ENCODE data around the gene ALDH1B1.
"Not testable (repeated sequence)": the region's sequence is repeated elsewhere in the genome, so short reads cannot be mapped to it uniquely, and the experiment has no call there.

The ALDH1B1 gene

DNA sequence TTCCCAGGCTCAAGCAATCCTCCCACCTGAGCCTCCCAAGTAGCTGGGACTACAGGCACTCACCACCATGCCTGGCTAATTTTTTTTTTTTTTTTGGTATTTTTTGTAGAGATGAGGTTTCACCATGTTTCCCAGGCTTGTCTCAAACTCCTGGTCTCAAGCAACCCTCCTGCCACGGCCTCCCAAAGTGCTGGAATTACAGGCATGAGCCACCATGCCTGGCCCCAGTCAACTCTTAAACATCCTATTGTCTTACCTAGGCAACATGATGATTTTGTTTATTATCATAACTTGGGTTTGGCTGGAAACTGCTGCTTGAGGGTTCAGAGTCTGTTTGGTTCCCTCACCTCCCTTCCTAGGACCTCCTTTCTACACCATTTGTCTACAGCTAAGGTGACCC is 6.7 kb downstream of the ALDH1B1 start:
- not testable (repeated sequence) for H3K4me3 ChIP-seq (ENCODE audit: low read length in 2 of 2); H3K27me3 ChIP-seq (ENCODE audit: control insufficient read depth in 1 of 2, insufficient read depth in 2 of 2, low read length in 2 of 2); H3K9ac ChIP-seq (ENCODE audit: low read length in 2 of 2); H3K9me3 ChIP-seq (ENCODE audit: control insufficient read depth in 2 of 2, low read length in 2 of 2); H3K27ac ChIP-seq (ENCODE audit: low read length)
- Histone ChIP-seq H3K4me1 (ENCODE audit: control insufficient read depth, insufficient read depth, low read length) (peaks cover 15% of the 10 kb centered on the region), H3K36me3 (ENCODE audit: control insufficient read depth in 2 of 2, insufficient read depth in 2 of 2, low read length in 2 of 2) (peaks cover 23 to 25% of the 10 kb centered on the region in 2 donors)

DNA sequence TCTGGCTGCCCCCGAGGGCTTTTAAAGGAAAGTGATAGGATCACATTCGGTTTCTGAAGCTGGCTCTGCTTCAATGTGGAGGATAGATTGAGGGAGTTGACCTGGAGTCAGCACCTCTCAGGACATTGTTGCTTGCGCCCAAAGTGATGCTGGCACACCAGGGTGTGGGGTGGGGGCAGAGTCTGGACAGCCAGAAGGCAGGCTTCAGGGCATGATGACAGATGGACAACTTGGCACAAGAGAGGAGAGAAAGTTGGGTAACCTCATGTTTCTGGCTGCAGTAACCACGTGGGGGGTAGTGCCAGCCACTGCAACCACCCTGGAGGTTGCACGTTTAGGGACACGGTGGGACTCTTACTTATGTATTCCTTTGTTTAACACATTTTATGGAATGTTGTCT is 9.5 kb downstream of the ALDH1B1 start:
- peaks cover 10 to 11% of the 10 kb centered on the region in 2 donors for H3K36me3 ChIP-seq (ENCODE audit: control insufficient read depth in 2 of 2, insufficient read depth in 2 of 2, low read length in 2 of 2)
- no peaks in the 10 kb centered on the region for H3K9me3 ChIP-seq (ENCODE audit: control insufficient read depth in 2 of 2, low read length in 2 of 2)
- no peak overlapping the region for H3K27ac ChIP-seq (ENCODE audit: low read length)
- H3K4me3 ChIP-seq (ENCODE audit: low read length in 2 of 2): no peak overlapping the region
- peaks cover 1% of the 10 kb centered on the region for H3K4me1 ChIP-seq (ENCODE audit: control insufficient read depth, insufficient read depth, low read length)
- H3K9ac ChIP-seq (ENCODE audit: low read length in 2 of 2): no peak overlapping the region
- peaks cover 0 to 8% of the 10 kb centered on the region in 2 donors for H3K27me3 ChIP-seq (ENCODE audit: control insufficient read depth in 1 of 2, insufficient read depth in 2 of 2, low read length in 2 of 2)

DNA sequence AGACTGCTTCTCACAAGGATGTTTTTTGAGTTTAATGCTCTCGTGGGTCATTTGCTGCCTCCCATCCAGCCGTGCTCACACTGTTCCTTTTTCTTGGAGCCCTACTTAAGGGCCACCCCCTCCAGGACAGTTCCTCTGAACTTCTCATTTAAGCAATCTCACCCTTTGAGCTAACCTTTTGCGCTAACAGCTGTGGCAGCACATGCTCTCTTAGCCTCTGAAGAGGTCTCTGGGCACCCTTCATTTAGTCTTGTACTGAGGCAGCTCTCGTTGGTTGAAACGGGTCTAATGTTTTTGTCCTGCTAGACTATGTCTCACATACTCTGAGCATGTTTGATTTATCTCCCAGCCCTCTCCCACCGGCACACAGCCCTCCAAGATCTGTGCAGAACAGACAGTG is 11.8 kb downstream of the ALDH1B1 start:
- no peaks in the 10 kb centered on the region for H3K4me1 ChIP-seq (ENCODE audit: control insufficient read depth, insufficient read depth, low read length)
- H3K9ac ChIP-seq (ENCODE audit: low read length in 2 of 2): no peak overlapping the region
- no peak overlapping the region for H3K27ac ChIP-seq (ENCODE audit: low read length)
- no peaks in the 10 kb centered on the region for H3K36me3 ChIP-seq (ENCODE audit: control insufficient read depth in 2 of 2, insufficient read depth in 2 of 2, low read length in 2 of 2)
- no peaks in the 10 kb centered on the region for H3K9me3 ChIP-seq (ENCODE audit: control insufficient read depth in 2 of 2, low read length in 2 of 2)
- H3K27me3 ChIP-seq (ENCODE audit: control insufficient read depth in 1 of 2, insufficient read depth in 2 of 2, low read length in 2 of 2): peaks cover 0 to 8% of the 10 kb centered on the region in 2 donors
- H3K4me3 ChIP-seq (ENCODE audit: low read length in 2 of 2): no peak overlapping the region

DNA sequence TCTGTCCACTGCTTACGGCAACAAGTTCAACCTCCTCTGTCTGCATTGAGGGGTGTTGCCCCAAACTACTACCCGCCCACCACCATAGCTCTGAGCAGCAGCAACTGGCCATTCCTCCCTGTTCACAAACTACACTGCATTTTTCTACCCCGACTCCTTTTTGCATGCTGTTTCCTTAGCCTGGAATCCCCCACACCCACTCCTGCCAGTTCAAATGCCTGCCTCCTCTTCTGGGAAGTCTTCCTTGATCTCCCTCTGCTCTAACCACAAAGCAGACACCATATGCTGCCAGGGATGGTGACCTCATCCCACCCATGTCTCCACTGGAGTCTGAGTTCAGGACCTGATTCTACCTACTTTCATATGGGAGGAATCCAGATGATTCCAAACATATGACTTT is 13.3 kb downstream of the ALDH1B1 start:
- Histone ChIP-seq H3K9ac (ENCODE audit: low read length in 2 of 2) (no peak overlapping the region), H3K9me3 (ENCODE audit: control insufficient read depth in 2 of 2, low read length in 2 of 2) (no peaks in the 10 kb centered on the region), H3K27me3 (ENCODE audit: control insufficient read depth in 1 of 2, insufficient read depth in 2 of 2, low read length in 2 of 2) (peaks cover 1 to 8% of the 10 kb centered on the region in 2 donors), H3K27ac (ENCODE audit: low read length) (no peak overlapping the region), H3K4me1 (ENCODE audit: control insufficient read depth, insufficient read depth, low read length) (no peaks in the 10 kb centered on the region), H3K36me3 (ENCODE audit: control insufficient read depth in 2 of 2, insufficient read depth in 2 of 2, low read length in 2 of 2) (no peaks in the 10 kb centered on the region), H3K4me3 (ENCODE audit: low read length in 2 of 2) (no peak overlapping the region)

DNA sequence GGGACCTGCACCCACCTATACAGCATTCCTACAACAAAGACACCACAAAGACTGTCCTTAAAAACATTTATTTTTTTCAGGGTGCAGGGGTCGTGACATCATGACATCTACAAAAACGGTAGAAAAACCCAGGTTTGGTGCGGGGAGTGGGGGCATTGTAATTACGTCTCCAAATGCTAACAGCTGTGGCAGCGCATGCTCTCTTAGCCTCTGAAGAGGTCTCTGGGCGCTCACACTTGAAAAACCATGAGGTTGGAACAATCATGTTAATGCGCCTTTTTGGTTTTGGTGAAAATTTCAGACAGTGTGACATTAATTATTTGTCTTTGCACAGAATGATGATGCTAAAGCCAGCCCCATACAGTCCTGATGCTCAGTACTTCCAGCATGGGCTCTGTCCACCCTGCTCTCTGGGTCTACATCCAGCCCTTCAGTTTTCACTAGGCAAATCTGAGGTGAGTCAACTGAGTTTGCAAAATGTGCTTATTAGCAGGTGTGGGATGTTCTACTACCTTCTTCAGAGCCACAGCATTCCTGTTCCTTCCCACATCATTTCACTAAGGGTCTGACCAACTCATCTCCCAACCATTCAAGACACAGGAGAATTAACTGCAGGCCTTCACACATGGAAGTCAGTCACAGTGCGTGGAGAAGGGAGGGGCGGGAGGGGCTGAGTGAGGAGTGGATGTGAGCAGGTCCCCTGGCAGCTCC is 14.1 kb downstream of the ALDH1B1 start:
- Histone ChIP-seq H3K9me3 (ENCODE audit: control insufficient read depth in 2 of 2, low read length in 2 of 2) (no peaks in the 10 kb centered on the region), H3K36me3 (ENCODE audit: control insufficient read depth in 2 of 2, insufficient read depth in 2 of 2, low read length in 2 of 2) (no peaks in the 10 kb centered on the region), H3K4me3 (ENCODE audit: low read length in 2 of 2) (no peak overlapping the region), H3K27me3 (ENCODE audit: control insufficient read depth in 1 of 2, insufficient read depth in 2 of 2, low read length in 2 of 2) (peaks cover 2 to 8% of the 10 kb centered on the region in 2 donors), H3K4me1 (ENCODE audit: control insufficient read depth, insufficient read depth, low read length) (no peaks in the 10 kb centered on the region), H3K27ac (ENCODE audit: low read length) (no peak overlapping the region), H3K9ac (ENCODE audit: low read length in 2 of 2) (no peak overlapping the region)

DNA sequence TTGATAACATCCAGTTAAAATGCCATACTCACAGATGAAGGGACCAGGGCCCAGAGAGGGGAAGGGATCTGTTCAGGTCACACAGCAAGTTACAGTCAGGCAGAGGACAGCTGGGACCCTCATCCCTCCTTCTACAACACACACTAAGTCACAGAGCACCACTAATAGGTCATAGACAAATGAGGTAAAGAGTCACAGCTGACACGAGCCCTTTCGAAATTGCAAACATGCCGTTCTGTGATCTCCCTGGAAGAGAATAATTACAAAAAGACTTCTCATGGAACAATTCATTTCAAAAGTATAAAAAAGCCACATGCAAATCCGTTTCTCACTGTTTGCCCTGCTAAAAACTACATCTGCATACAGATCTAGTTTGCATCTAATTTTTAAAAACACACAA is 16.2 kb downstream of the ALDH1B1 start:
- H3K27me3 ChIP-seq (ENCODE audit: control insufficient read depth in 1 of 2, insufficient read depth in 2 of 2, low read length in 2 of 2): peaks cover 2 to 11% of the 10 kb centered on the region in 2 donors
- no peak overlapping the region for H3K4me3 ChIP-seq (ENCODE audit: low read length in 2 of 2)
- no peak overlapping the region for H3K9ac ChIP-seq (ENCODE audit: low read length in 2 of 2)
- H3K36me3 ChIP-seq (ENCODE audit: control insufficient read depth in 2 of 2, insufficient read depth in 2 of 2, low read length in 2 of 2): no peaks in the 10 kb centered on the region
- H3K9me3 ChIP-seq (ENCODE audit: control insufficient read depth in 2 of 2, low read length in 2 of 2): no peaks in the 10 kb centered on the region
- no peak overlapping the region for H3K27ac ChIP-seq (ENCODE audit: low read length)
- no peaks in the 10 kb centered on the region for H3K4me1 ChIP-seq (ENCODE audit: control insufficient read depth, insufficient read depth, low read length)

DNA sequence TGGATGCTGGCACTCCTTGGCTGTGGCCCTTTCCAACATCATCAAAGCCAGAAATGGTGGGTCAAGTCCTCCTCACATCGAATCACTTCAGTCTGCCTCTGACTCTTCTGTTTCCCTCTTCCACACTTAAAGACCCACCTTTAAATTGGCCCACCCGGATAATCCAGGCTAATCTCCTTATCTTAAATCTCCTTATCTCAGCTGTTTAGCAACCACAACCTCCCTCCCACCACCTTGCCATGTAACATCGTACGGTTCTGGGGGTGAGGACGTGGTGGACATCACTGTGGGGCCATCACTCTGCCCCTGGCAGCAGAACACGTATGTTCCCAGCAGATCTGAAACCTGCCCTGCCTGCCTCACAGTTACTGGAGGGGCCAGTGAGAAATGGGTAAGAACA is 20.2 kb downstream of the ALDH1B1 start:
- Histone ChIP-seq H3K27ac (ENCODE audit: low read length) (no peak overlapping the region), H3K36me3 (ENCODE audit: control insufficient read depth in 2 of 2, insufficient read depth in 2 of 2, low read length in 2 of 2) (no peaks in the 10 kb centered on the region), H3K4me1 (ENCODE audit: control insufficient read depth, insufficient read depth, low read length) (no peaks in the 10 kb centered on the region), H3K4me3 (ENCODE audit: low read length in 2 of 2) (no peak overlapping the region), H3K27me3 (ENCODE audit: control insufficient read depth in 1 of 2, insufficient read depth in 2 of 2, low read length in 2 of 2) (peaks cover 2 to 16% of the 10 kb centered on the region in 2 donors), H3K9ac (ENCODE audit: low read length in 2 of 2) (no peak overlapping the region), H3K9me3 (ENCODE audit: control insufficient read depth in 2 of 2, low read length in 2 of 2) (no peaks in the 10 kb centered on the region)

DNA sequence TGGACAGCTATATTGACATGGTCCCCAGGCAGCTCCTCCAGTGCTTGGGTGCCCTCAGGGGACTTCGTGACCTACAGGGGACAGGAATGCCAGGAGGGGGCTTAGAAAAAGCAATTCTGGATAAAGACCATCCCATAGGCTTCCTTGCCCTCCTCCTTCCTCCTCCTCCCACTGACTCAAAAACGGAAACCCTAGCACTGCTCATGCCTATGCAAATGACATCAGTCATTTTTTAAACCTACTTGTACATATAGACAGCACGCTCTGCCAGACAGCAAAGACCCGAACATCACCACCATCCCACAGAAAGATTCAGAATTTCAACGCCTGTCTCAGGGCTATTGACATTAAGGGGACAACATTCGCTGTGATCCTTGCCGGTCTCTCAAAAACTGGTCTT is 20.8 kb downstream of the ALDH1B1 start:
- Histone ChIP-seq H3K4me1 (ENCODE audit: control insufficient read depth, insufficient read depth, low read length) (no peaks in the 10 kb centered on the region), H3K27me3 (ENCODE audit: control insufficient read depth in 1 of 2, insufficient read depth in 2 of 2, low read length in 2 of 2) (peaks cover 2 to 16% of the 10 kb centered on the region in 2 donors), H3K4me3 (ENCODE audit: low read length in 2 of 2) (no peak overlapping the region), H3K9ac (ENCODE audit: low read length in 2 of 2) (no peak overlapping the region), H3K36me3 (ENCODE audit: control insufficient read depth in 2 of 2, insufficient read depth in 2 of 2, low read length in 2 of 2) (no peaks in the 10 kb centered on the region), H3K9me3 (ENCODE audit: control insufficient read depth in 2 of 2, low read length in 2 of 2) (no peaks in the 10 kb centered on the region), H3K27ac (ENCODE audit: low read length) (no peak overlapping the region)

DNA sequence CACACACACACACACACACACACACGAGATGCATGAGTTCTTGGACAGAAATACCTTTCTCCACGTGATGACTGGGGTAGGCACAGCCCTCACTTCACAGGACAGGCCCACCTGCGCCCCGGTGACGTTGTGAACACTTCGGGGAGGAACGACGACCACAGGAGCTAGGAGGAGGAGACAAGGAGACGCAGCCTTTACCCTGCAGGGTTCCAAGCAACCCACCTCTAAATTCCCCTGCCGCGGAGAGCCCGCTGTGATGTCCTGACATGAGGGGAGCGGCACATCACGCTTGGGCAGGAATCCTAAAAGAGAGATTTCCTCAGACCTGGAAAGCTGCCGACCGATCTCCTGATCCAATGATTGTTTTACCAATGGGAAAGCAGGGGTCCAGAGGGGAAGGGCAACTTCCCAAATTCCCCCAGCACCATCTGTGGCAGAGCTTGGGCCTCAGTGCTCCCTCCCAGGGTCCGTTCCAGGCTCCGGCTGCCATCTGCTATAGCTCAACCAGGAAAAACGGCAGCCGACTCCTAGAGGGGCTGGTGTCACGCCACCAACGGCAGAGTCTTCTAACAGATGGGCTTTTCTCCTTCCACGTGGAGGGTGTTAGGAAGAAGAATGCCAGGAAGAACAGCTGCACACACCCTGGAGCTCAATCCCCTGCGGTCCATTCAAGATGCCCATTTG is 21.7 kb downstream of the ALDH1B1 start:
- no peaks in the 10 kb centered on the region for H3K4me1 ChIP-seq (ENCODE audit: control insufficient read depth, insufficient read depth, low read length)
- no peak overlapping the region for H3K27ac ChIP-seq (ENCODE audit: low read length)
- no peaks in the 10 kb centered on the region for H3K36me3 ChIP-seq (ENCODE audit: control insufficient read depth in 2 of 2, insufficient read depth in 2 of 2, low read length in 2 of 2)
- no peak overlapping the region for H3K9ac ChIP-seq (ENCODE audit: low read length in 2 of 2)
- H3K27me3 ChIP-seq (ENCODE audit: control insufficient read depth in 1 of 2, insufficient read depth in 2 of 2, low read length in 2 of 2): peaks cover 2 to 16% of the 10 kb centered on the region in 2 donors
- no peaks in the 10 kb centered on the region for H3K9me3 ChIP-seq (ENCODE audit: control insufficient read depth in 2 of 2, low read length in 2 of 2)
- H3K4me3 ChIP-seq (ENCODE audit: low read length in 2 of 2): no peak overlapping the region

DNA sequence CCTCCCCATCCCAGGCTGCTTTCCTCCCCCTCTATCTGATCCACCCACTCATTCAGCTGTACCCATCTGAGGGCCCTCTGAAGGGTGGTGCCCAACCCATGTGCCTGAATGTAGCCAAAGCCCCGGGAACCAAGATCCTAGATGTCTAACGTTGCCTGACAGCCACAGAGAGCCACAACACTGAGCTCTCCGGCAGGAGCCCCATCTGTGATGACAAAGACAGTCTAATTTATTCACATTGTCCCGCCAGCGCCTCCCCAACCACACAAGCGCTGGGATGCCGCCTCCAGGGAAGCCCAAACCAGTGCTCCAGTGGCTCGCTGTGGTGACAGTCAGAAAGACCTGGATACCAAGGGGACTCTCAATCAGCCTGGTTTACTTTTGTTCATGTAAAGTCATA is 23.4 kb downstream of the ALDH1B1 start:
- no peak overlapping the region for H3K9ac ChIP-seq (ENCODE audit: low read length in 2 of 2)
- no peak overlapping the region for H3K27ac ChIP-seq (ENCODE audit: low read length)
- H3K9me3 ChIP-seq (ENCODE audit: control insufficient read depth in 2 of 2, low read length in 2 of 2): no peaks in the 10 kb centered on the region
- no peaks in the 10 kb centered on the region for H3K36me3 ChIP-seq (ENCODE audit: control insufficient read depth in 2 of 2, insufficient read depth in 2 of 2, low read length in 2 of 2)
- peaks cover 2 to 19% of the 10 kb centered on the region in 2 donors for H3K27me3 ChIP-seq (ENCODE audit: control insufficient read depth in 1 of 2, insufficient read depth in 2 of 2, low read length in 2 of 2)
- no peak overlapping the region for H3K4me3 ChIP-seq (ENCODE audit: low read length in 2 of 2)
- H3K4me1 ChIP-seq (ENCODE audit: control insufficient read depth, insufficient read depth, low read length): no peaks in the 10 kb centered on the region

DNA sequence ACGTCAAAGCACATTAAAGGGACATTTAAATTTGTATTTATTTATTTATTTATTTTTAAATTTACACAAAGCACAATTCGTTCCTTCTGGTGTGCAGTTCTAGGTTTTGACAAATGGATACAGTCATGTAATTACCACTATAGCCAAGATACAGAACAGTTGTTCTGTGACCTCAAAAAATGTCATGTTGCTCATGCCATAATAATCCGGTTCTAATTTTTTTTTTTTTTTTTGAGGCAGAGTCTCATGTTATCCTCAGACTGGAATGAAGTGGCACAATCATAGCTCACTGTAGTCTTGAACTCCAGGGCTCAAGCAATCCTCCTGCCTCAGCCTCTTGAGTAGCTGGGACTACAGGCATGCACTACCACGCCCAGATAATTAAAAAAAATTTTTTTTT is 24.0 kb downstream of the ALDH1B1 start:
- no peak overlapping the region for H3K4me3 ChIP-seq (ENCODE audit: low read length in 2 of 2)
- no peak overlapping the region for H3K27ac ChIP-seq (ENCODE audit: low read length)
- no peak overlapping the region for H3K9ac ChIP-seq (ENCODE audit: low read length in 2 of 2)
- H3K9me3 ChIP-seq (ENCODE audit: control insufficient read depth in 2 of 2, low read length in 2 of 2): no peaks in the 10 kb centered on the region
- H3K27me3 ChIP-seq (ENCODE audit: control insufficient read depth in 1 of 2, insufficient read depth in 2 of 2, low read length in 2 of 2): peaks cover 7 to 20% of the 10 kb centered on the region in 2 donors
- H3K4me1 ChIP-seq (ENCODE audit: control insufficient read depth, insufficient read depth, low read length): no peaks in the 10 kb centered on the region
- H3K36me3 ChIP-seq (ENCODE audit: control insufficient read depth in 2 of 2, insufficient read depth in 2 of 2, low read length in 2 of 2): no peaks in the 10 kb centered on the region
